ENCODE results near the gene PDK2.
"Not testable (repeated sequence)": the region's sequence is repeated elsewhere in the genome, so short reads cannot be mapped to it uniquely, and the experiment has no call there.

Gene PDK2

DNA sequence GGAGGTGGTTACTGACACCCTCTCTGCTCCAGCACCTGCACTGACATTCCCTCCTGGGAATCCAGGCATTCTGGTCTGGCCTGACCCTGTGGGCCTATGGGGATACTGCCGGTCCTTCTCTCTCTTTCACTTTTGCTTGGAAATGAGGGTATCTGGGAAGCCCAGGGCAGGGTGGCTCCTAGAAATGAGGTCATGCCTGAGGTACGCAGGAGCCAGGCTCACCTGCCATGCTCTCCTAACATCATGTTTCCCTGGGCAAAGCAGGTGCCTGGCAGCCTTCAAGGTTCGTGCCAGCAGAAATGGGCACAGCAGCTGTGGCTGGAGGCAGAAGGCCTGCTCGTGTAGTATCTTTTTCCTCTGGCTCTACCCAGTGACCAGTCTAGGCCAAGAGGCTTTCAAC lies 35.9 kb upstream of the PDK2 start:
- ATAC-seq: no peak

DNA sequence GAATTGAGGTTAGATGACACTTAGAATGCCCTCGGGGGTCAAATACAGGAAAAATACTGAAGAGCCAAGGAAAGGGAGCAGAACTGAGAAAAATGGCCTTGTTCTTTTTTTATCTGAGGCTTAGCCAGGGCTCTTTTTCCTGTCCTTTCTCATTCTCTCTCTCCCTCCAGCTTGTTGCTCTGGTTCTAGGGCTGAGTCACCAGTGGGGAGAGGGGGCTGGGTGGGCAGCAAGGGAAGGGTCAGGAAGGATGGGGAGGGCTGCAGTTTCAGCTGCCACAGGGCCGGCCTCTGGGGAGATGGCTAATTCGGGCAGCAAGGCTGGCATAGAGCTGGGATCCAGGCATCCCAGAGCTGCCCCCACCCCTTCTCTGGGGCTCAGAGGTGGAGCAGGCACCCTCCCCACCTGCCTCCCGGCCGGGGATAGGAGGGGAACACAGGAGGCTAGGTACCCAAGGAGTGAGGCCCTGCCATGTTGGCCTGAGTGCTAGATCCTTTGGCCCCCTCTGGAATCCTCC lies 35.3 kb upstream of the PDK2 start:
- ATAC-seq: no peak

DNA sequence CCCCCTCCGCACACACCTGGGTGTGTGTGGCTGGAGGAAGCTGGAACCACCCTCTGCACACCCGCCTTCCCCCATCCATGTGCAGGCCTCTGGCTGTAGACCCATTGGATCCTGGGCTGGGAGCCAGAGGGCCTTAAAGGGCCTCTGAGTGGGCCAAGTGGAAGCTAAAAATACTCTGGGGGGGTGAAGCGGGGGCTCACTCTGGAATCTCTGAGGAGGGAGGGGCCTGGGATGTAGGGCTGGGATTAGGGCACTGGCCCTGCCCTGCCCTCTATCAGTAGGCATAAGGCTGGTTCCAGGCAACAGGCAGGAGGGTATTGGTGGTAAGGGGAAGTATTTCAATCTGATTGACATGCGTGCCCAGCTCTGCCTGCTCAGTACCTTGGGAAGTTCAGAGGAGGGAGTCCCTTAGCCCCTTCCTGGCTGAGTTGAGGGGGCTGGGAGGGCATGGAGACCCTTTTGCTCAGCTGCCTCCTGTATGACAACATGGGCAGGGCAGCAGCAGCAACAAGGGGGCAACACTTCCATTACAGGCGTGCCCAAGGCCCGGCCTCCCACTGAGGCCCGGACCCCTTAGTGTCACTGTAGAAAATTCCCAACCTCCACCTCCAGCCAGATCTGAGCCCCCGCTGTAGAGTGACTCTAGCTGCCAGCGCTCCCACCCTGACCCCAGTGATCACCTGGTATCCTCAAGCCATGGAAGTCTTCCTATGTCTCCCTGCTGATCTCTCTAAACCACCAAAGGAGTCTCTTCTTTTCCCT lies 34.0 kb upstream of the PDK2 start:
- ATAC-seq: no peak

DNA sequence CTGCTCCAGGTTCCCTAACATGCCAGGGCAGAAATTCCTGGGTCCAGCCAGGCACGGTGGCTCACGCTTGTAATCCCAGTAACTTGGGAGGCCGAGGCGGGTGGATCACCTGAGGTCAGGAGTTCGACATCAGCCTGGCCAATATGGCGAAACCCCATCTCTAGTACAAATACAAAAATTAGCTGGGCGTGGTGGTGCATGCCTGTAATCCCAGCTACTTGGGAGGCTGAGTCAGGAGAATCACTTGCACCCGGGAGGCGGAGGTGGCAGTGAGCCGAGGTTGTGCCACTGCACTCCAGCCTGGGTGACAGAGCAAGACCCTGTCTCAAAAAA lies 33.5 kb upstream of the PDK2 start:
- not testable (repeated sequence) for ATAC-seq

DNA sequence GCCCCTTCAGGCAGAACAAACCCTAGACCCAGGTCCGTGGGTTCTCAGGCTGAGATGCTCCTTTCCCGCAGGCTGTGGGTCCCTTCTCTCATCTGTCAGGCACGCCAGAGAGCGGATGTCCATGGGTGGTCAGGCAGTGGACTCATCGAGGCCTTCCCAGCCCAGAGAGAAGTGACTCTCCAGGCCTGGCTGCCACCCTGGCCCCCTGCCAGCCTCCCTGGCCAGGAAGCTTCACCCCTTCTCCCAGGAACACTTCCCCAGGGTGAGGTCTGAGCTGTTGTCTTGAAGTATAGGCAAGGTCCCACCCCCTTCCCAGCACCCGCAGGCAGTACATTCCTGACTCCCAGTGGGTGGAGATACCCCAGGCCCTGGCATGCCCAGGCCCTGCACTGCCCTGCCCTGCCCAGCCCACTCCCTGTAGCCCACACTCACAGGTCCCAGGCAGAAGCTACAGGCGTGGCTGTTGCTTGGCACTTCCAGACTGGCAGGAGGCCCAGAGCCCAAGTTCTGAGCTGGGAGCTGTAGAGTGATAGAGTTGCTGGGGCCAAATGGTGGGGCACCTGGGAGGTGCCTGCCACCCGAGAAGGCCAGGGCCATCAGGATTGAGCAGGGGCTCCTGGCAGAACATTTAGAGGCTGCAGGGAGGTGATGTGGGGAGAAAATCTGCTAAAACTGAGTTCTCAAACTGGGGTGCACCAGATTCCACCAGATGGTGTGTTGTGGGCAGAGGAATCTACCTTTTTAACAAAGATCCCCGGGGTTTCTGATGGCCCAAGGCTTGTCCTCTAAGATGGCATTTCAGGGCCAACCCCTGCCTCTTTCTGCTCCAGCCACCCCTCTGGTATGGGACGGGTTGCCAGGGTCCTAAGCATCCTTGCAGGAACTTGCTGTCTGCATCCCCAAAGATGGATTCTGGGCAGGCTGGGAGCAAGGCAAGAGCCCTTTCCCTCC lies 32.6 kb upstream of the PDK2 start:
- no peak for ATAC-seq

DNA sequence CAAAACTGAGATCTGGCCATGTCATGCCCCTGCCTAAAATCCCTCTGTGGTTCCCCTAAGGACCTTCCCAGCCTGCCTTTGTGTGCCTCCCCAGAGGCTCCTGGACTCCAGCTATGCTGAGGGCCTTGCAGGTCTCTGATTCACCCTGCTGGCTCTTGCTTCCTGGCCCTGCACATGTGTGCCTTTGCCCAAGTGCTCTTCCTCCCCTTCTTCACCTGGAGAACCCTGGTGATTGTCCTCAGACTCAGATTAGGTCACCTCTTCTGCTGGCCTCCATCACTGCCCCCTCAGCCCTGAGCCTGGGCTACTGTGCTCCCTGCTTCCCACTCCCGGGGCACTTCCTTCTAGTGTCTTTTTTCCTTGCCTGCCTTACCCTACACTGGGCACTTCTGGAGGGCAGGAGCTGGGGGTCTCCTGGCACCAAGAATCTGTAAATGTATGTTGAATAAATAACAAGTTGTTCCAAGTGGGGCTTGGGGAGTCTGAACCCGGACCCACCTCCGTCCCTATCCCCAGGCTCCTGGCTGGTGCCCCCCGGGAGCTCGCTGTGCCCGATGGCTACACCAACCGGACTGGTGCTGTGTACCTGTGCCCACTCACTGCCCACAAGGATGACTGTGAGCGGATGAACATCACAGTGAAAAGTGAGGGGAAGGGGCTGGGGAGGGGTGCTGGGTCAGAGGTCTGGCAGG lies 31.4 kb upstream of the PDK2 start:
- ATAC-seq: no peak

DNA sequence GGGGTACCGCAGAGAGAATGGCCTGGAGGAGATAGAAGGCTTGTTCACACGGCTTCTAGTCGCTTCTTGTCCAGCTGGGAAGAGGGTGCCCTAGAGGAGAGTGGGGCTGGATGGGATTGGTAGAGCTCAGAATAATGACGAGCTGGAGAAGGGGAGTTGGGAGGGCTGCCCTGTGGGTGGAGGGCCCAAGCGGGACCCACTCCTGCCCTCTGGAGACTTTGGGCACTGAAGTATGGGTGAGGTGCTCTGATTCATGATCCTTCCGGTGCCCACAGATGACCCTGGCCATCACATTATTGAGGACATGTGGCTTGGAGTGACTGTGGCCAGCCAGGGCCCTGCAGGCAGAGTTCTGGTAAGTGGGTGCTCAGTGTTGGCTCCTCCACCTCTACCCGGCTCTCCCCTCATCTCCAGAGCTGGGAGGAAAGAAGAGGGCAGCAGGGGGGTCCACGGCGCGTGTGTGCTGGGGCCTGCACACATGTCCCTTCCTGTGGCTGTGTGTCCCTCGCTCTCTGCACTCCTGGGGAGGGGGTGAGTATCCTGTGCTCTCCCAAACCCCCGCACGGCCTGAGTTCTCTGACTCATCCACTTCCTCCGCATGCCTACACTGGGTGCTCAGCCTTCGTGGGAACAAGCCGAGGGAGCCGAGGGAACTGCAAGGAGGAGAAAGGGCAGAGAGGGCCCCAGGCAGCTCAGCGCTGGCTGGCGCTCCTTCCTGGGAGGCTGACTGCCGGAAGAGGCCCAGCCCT lies 30.7 kb upstream of the PDK2 start:
- ATAC-seq: no peak

DNA sequence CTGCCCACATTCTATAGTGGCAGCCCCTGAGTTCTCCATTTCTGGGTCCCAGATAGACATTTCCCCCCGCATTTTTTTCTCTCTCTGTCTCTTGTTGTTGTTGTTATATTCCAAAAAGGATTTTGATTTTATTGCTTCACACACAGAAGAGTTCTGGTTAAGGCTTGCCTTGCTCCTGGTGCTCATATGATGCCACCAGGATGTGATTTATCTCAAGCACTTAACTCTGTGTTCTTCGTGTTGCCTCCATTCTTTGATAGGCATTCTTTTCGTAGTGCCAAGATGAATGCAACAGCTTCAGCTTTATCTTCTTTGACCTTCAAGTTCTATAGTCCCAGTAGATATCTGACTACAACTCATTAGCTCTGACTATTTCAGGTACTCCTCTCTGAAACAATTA lies 30.1 kb upstream of the PDK2 start:
- no peak for ATAC-seq

DNA sequence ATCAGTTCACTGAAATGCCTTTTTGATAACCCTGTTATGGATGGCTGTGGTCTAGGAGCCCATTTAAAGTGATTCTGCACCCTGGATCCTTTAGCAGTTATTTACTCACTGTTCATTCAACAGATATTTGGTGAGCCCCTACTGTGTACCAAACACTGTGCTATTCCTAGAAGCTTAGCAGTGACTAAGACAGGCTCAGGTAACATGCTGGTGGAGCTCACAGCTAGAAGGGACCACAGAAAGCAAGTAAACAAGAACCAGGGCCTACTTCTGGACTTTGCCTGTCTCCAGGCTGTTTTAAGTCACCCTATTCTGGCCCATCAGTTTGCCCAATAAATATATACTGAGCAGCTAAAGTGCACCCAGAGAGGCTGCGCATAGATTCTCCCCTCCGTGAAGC lies 28.2 kb upstream of the PDK2 start:
- no peak for ATAC-seq

DNA sequence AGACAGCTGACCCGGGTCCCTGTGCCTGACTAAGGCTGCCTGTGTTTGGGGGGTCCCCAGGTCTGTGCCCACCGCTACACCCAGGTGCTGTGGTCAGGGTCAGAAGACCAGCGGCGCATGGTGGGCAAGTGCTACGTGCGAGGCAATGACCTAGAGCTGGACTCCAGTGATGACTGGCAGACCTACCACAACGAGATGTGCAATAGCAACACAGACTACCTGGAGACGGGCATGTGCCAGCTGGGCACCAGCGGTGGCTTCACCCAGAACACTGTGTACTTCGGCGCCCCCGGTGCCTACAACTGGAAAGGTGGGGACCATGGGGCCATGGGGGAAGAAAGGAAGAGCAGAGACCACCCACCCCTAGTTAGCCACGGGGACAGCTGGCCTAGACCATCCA lies 27.2 kb upstream of the PDK2 start:
- no peak for ATAC-seq

DNA sequence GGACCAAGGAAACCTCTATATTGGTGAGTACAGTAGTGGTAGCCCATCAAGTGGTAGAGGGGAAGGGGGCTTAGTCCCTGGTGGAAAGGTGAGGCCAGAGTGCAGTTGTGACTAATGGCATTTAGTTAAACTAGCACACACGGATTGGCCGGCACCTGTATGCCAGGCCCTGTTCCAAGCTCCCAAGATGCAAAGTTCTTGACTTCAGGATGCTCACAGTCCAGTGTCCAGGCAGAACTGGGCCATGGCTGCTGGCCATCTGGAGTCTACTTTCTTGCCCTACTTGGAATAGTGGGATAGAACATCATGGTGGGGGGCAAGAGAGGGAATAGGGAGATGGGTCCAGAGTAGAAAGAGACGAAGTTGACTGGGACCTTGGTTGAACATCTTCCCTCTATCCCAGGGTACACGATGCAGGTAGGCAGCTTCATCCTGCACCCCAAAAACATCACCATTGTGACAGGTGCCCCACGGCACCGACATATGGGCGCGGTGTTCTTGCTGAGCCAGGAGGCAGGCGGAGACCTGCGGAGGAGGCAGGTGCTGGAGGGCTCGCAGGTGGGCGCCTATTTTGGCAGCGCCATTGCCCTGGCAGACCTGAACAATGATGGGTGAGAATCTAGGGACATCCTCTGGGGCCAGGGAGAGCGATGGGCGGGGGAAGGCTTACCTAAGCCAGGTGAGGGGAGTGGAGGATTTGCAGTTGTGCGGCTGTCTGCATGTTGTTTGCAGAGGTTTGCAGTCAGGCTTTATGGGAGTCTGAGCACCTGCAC lies 24.1 kb upstream of the PDK2 start:
- no peak for ATAC-seq

DNA sequence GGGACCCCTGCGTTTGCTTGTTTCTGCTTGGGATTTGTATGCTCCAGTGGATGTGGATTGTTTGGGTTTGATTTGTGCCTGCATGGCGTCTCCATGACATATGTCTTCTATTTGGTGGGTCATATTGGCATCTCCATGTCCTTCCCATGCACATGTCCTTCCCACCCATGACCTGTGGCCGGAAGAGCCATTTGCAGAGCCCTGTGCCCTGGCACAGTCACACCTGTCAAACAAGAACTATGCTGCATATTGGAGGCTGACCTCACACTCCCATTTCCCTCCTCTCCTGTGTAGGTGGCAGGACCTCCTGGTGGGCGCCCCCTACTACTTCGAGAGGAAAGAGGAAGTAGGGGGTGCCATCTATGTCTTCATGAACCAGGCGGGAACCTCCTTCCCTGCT lies 23.5 kb upstream of the PDK2 start:
- no peak for ATAC-seq

DNA sequence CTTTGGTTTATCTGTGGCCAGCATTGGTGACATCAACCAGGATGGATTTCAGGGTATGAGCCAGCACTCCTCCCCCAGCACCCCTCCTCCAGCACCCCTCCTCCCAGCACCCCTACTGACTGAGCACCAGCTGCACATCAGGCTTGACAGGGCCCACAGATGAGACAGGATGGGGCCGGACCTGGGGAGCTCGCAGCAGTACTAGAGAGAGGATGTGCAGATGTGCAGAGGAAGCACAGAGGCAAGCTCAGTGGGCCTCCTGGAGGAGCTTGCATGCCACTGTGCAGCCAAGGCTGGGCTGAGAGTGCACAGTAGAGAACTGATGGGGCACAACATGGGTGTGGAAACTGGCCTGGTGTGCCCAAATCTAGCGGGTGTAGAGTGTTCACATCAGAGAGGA lies 23.0 kb upstream of the PDK2 start:
- no peak for ATAC-seq

DNA sequence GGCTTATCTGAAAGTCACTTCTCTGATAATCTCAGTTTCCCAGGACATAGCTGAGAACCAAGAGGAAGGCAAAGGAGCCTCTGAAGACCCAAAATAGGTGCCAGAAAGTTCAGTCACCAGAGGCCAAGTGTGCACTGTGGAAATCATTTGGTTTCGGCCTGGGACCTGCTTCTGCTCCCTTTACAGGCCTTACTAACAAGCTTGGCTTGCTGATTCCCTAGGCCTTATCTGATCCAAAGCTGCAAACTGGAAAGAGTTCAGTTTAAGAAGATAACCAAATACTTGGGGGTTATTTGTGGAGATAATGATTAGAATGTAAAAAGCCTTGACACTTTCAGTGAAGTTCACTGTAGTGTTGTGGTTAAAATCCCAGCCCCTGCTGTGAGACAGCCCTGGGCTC lies 22.2 kb upstream of the PDK2 start:
- no peak for ATAC-seq

DNA sequence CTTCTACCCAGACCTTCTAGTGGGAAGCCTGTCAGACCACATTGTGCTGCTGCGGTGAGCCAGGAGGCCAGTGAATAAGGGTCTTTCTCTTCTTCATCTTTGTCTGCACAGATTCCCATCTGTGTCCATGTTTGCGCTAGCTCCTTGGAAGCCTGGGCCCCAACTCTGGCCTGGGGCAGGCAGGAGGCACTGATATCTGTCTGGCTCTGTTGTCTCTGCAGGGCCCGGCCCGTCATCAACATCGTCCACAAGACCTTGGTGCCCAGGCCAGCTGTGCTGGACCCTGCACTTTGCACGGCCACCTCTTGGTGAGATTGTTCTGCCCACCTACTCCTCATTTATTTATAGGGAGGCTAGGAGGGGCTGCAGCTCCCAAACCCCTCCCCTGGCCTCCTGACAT lies 20.9 kb upstream of the PDK2 start:
- no peak for ATAC-seq

DNA sequence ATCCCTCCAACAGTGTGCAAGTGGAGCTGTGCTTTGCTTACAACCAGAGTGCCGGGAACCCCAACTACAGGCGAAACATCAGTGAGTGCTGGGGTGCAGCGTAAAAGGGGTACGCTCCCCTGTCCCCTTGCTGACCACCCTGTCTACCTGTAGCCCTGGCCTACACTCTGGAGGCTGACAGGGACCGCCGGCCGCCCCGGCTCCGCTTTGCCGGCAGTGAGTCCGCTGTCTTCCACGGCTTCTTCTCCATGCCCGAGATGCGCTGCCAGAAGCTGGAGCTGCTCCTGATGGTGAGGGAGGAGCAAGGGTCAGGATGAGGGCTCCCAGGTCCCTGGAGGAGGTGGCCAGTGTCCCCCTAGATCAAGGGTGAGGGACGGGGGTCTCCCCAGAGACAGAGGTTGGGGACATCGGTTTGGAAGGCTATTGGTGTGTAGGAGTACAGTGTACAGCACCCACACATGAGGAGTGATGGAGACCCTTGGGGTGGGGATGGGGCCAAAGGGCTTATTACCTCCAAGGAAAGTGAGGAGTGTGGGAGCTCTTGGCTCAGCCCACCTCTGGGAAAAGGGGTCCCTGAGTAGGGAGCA lies 19.6 kb upstream of the PDK2 start:
- no peak for ATAC-seq

DNA sequence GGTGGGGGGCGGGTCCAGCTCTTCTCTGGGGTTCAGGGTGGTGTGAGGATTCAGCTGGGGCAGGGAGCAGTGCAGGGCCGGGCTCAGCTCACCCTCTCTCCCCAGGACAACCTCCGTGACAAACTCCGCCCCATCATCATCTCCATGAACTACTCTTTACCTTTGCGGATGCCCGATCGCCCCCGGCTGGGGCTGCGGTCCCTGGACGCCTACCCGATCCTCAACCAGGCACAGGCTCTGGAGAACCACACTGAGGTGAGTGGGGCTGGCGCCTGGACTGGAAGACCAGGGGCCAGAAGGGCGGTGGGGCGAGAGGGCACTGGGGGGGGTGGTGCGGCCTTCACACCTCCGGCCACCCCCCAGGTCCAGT lies 18.9 kb upstream of the PDK2 start:
- ATAC-seq: no peak

DNA sequence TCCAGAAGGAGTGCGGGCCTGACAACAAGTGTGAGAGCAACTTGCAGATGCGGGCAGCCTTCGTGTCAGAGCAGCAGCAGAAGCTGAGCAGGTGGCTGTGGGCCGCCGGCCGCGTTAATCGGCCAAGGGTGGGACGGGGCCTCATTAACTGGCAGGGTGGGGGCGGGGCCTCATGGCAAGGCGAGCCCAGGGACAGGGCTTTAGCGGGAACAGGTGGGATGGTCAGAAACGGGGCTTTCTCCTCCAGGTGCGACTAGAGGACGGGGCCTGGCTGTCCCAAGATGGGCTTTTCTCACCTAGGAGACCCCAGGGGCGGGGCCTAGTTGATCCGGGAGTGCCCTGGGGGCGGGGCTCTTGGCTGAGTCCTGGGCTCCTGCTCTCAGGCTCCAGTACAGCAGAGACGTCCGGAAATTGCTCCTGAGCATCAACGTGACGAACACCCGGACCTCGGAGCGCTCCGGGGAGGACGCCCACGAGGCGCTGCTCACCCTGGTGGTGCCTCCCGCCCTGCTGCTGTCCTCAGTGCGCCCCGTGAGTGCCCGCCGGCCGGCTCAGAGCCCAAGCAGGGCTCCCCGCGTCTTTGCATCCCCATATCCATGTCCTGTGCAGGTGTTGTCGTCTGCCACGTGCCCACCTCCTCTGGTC lies 18.4 kb upstream of the PDK2 start:
- ATAC-seq: no peak

DNA sequence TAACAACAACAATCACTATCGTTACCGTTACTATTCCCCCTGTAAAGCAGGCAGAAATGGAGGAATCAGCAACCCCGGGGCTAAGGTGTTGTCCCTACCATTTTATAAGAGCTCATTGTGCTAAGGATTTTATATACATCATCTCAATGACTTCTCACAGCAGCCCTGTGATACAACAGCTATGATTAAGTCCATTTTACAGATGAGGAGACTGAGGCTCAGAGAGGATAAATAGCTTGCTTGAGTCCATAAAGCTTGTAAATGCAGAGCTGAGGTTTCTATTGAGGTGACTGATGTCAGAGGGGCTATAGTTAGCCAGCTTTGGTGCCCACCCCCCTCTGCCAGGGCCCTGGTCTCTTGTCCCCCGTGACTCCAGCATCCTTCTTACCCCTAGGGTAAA lies 16.7 kb upstream of the PDK2 start:
- ATAC-seq: no peak

DNA sequence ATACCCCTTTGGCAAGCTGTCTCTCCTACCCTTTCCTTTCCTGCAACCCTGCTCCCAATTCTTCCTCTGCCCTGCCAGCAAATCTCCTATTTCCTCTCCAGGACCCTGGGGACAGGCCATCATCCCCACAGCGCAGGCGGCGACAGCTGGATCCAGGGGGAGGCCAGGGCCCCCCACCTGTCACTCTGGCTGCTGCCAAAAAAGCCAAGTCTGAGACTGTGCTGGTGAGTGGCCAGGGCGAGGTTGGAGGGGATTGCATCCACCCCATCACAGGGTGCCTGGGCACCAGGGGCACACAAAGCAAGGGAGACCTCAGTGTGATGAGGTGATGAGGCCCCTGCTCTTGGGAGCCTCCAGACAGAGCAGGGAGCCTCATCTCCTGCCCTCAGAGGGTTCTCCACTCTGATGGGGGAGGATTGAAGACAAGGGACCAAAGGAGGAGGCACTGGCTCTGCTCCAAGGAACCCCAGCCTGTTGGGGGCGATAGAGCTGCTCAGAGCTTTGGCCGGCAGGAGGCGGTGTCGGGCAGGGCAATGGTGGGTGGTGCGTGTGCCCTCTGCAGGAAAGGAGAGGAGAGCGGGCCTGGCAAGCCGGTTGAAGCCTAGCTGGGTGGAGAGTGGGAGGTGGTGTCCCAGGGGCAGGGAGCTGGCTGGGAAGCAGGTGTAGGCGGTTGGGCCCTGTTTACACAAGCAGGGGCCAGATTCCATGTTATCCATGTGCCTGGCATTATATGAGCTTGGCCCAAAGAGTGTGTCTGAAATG lies 15.6 kb upstream of the PDK2 start:
- no peak for ATAC-seq
